Mononuclear cell (primary cell): ENCODE data around the gene PIERCE2. TPM values are rescaled to one million over a fixed set of nuclear protein-coding genes. Genes with fewer than 3 reads are reported as not detected.
A peak's percentile ranks its signal among the peaks of the same experiment; 100 is the strongest.
"Not testable (repeated sequence)": the region's sequence is repeated elsewhere in the genome, so short reads cannot be mapped to it uniquely, and the experiment has no call there.

Source experiments
- H3K27me3 ChIP-seq: 2 replicates; pipeline ENCODE4 v1.6.0; 2011; ENCODE audit warnings: low read length, control low read depth; ENCODE audit not compliant: insufficient read depth
- H3K4me1 ChIP-seq: 2 replicates; pipeline ENCODE4 v1.5.1; 2011; ENCODE audit warnings: mild to moderate bottlenecking, low read length, control low read depth; ENCODE audit not compliant: insufficient read depth
- H3K4me3 ChIP-seq: 2 replicates; pipeline ENCODE4 v1.5.1; 2011; ENCODE audit warnings: mild to moderate bottlenecking, low read length, moderate library complexity
- H3K9me3 ChIP-seq: 2 replicates; pipeline ENCODE4 v1.5.1; 2011; ENCODE audit warnings: low read depth, mild to moderate bottlenecking, control low read depth, low read length
- total RNA-seq: library from RNA; depleted of rRNA; stranded (reverse); fragments of >200 nt; gene quantifications from one replicate; pipeline ENCODE4 v1.2.3, GENCODE V29; 2012

PIERCE2 gene, protein sequence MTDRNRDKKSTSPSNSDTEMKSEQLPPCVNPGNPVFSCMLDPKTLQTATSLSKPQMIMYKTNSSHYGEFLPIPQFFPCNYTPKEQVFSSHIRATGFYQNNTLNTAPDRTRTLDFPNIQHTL
- total RNA-seq: 0.31 TPM

GRCh38 chr15:55408012-55408928 lies at the start of gene PIERCE2, which contains the start of gene CCPG1:
TSS of gene PIERCE2 (plus strand) at chr15:55408495. CDS start at chr15:55408769, 274 bp downstream.
TSS of gene CCPG1 (minus strand) at chr15:55408359. CDS start at chr15:55389424, 18,935 bp downstream.
- Histone ChIP-seq H3K4me1 (peaks cover 40% of the 10 kb centered on the region), H3K9me3 (no peaks in the 10 kb centered on the region), H3K27me3 (no peaks in the 10 kb centered on the region), H3K4me3 (peak within 1 kb of the TSS; percentile 78)

- H3K27me3 ChIP-seq: no peaks in the 10 kb centered on the region
- no peaks in the 10 kb centered on the region for H3K9me3 ChIP-seq
- H3K4me1 ChIP-seq: no peaks in the 10 kb centered on the region
- H3K4me3 ChIP-seq: no peak overlapping the region
These were observed 48.0 kb upstream of the PIERCE2 start for GRCh38 chr15:55360256-55360655.

GRCh38 chr15:55361048-55361447 lies 47.2 kb upstream of the PIERCE2 start:
- Histone ChIP-seq H3K4me3 (no peak overlapping the region), H3K4me1 (no peaks in the 10 kb centered on the region), H3K27me3 (no peaks in the 10 kb centered on the region), H3K9me3 (no peaks in the 10 kb centered on the region)

GRCh38 chr15:55362641-55363040 lies 45.7 kb upstream of the PIERCE2 start:
- Histone ChIP-seq H3K9me3 (no peaks in the 10 kb centered on the region), H3K27me3 (no peaks in the 10 kb centered on the region), H3K4me3 (no peak overlapping the region), H3K4me1 (peaks cover 7% of the 10 kb centered on the region)

DNA sequence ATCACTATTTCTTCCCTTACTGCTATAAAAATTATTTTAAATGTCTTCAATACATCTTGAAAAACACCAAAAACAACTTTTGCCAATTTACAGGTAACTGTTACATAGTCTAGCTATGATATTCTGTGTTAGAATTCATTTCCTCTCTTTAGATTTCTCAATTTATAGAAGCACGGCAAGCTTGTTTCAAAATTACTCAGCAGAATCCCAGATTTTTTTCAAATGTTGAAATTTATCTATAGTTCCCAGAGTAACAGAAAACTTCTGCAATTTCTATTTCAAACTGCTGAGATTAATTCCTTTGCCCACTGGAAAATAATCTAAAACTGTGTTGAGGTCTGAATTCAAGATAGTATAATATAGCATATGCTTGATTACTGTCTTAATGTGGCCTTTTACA lies 41.3 kb upstream of the PIERCE2 start:
- peaks cover 9% of the 10 kb centered on the region for H3K4me1 ChIP-seq
- no peak overlapping the region for H3K4me3 ChIP-seq
- no peaks in the 10 kb centered on the region for H3K9me3 ChIP-seq
- no peaks in the 10 kb centered on the region for H3K27me3 ChIP-seq

GRCh38 chr15:55372701-55373440 lies 35.4 kb upstream of the PIERCE2 start:
- Histone ChIP-seq H3K9me3 (no peaks in the 10 kb centered on the region), H3K4me1 (no peaks in the 10 kb centered on the region), H3K27me3 (no peaks in the 10 kb centered on the region), H3K4me3 (no peak overlapping the region)

DNA sequence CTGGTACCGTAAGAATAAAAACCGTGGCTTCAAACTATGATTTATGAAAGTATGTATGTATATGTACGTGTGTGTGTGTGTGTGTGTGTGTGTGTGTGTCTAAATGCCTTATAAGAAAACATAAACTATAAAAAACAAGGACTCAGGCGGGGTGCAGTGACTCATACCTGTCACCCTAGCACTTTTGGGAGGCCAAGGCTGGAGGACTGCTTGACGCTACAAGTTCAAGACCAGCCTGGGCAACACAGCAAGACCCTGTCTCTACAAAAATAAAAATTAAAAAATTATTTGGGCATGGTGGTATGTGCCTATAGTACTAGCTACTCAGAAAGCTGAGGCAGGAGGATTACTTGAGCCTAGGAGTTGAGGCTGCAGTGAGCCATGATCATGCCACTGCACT lies 29.2 kb upstream of the PIERCE2 start:
- Histone ChIP-seq H3K4me1 (no peaks in the 10 kb centered on the region), H3K27me3 (no peaks in the 10 kb centered on the region), H3K4me3 (no peak overlapping the region), H3K9me3 (no peaks in the 10 kb centered on the region)

DNA sequence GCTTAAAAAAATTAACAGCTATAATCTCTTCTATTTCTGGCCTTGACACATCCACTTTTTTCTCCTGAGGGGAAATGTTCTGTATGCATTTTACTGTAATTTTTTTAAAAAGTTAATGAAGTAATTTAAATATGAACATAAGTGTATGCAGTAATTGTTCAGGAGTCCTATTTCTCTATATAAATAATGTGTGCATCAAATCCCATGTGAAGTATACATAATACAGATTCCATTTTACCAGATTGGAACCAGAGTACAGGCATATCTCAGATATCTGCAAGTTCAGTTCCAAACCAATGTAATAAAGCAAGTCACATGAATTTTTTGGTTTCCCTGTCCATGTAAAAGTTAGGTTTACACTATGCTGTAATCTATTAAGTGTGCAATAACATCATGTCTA lies 26.7 kb upstream of the PIERCE2 start:
- H3K27me3 ChIP-seq: no peaks in the 10 kb centered on the region
- H3K4me3 ChIP-seq: no peak overlapping the region
- no peaks in the 10 kb centered on the region for H3K9me3 ChIP-seq
- H3K4me1 ChIP-seq: no peaks in the 10 kb centered on the region

DNA sequence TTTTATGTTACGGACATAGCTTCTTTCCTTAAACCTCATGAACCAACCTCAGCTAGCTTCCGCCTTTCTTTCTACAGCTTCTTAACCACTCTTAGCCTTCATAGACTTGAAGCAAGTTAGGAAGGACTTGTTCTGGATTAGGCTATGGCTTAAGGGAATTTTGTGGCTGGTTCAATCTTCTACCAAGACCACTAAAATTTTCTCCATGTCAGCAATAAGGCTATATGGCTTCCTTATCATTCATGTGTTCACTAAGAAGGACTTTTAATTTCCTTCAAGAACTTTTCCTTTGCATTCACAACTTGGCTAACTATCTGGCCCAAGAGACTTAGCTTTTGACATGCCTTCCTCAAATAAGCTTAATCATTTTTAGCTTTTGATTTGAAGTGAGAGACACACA lies 24.6 kb upstream of the PIERCE2 start:
- no peaks in the 10 kb centered on the region for H3K27me3 ChIP-seq
- H3K9me3 ChIP-seq: no peaks in the 10 kb centered on the region
- H3K4me3 ChIP-seq: no peak overlapping the region
- H3K4me1 ChIP-seq: no peaks in the 10 kb centered on the region

GRCh38 chr15:55387027-55387426 lies 21.3 kb upstream of the PIERCE2 start:
- Histone ChIP-seq H3K27me3 (no peaks in the 10 kb centered on the region), H3K4me3 (no peak overlapping the region), H3K9me3 (no peaks in the 10 kb centered on the region), H3K4me1 (no peaks in the 10 kb centered on the region)

DNA sequence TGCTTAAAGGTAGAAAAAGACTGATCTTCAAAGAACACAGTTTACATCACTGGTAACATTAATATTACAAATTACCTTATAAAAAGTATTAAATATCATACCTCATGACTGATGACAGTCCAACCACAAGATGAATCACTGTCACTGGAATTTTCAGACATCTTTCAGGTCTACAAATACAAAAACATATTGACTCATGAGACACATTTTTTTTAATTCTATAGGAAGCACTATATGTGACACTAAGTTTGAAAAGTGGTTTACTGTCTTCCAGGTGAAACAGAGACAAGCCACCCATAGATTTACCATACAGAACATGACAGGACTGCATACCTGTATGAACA lies 19.1 kb upstream of the PIERCE2 start:
- Histone ChIP-seq H3K4me1 (peaks cover 16% of the 10 kb centered on the region), H3K27me3 (no peaks in the 10 kb centered on the region), H3K4me3 (no peak overlapping the region), H3K9me3 (no peaks in the 10 kb centered on the region)

- no peak overlapping the region for H3K4me3 ChIP-seq
- H3K27me3 ChIP-seq: no peaks in the 10 kb centered on the region
These were observed 13.6 kb upstream of the PIERCE2 start for GRCh38 chr15:55394694-55395093.

DNA sequence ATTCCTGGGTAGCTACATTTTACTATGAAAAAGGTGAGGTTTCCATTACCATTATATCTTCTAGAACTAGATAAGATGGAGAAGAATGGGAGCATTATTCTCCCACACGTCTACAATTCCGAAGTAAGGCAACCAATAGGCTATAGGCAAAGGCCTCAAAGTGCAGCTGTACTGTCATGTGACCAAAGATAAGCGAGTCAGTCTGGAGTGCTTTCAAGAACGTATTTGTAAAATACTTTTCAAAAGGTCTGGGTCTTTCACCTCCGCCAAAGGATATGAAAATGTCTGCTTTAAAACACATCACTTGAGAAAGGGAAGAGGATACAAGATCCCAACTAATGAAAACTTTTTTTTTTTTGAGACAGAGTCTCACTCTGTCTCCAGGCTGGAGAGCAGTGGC lies 10.1 kb upstream of the PIERCE2 start:
- Histone ChIP-seq H3K4me3 (no peak overlapping the region), H3K27me3 (no peaks in the 10 kb centered on the region), H3K4me1 (peaks cover 56% of the 10 kb centered on the region), H3K9me3 (no peaks in the 10 kb centered on the region)

More at GRCh38 chr15:55394694-55395093, 13.6 kb upstream of the PIERCE2 start:
- Histone ChIP-seq H3K4me1 (peaks cover 34% of the 10 kb centered on the region), H3K9me3 (no peaks in the 10 kb centered on the region)

GRCh38 chr15:55400050-55400449 lies 8.2 kb upstream of the PIERCE2 start:
- not testable (repeated sequence) for H3K27me3 ChIP-seq, H3K9me3 ChIP-seq, H3K4me3 ChIP-seq
- peaks cover 45% of the 10 kb centered on the region for H3K4me1 ChIP-seq

- Histone ChIP-seq H3K4me1 (peaks cover 52% of the 10 kb centered on the region), H3K9me3 (no peaks in the 10 kb centered on the region), H3K27me3 (no peaks in the 10 kb centered on the region), H3K4me3 (no peak overlapping the region)
These were observed 6.5 kb upstream of the PIERCE2 start for GRCh38 chr15:55401786-55402246.
